HepG2 (cell line): ENCODE measurements around the gene CBFA2T2. TPM values are rescaled to one million over a fixed set of nuclear protein-coding genes. Genes with fewer than 3 reads are reported as not detected.

Experiments used
- IKZF4 ChIP-seq: sonication (generic); formaldehyde crosslinking; IDR thresholded peaks from 2 replicates; pipeline ENCODE4 v1.5.1; 2020; ENCODE audit warnings: borderline replicate concordance, mild to moderate bottlenecking, low read depth, missing genetic modification reagents; ENCODE audit errors: not compliant biosample characterization
- LCORL ChIP-seq, 2 experiments: fragments of 450-650 bp in 1 of 2; sonication (generic) in 1 of 2; formaldehyde crosslinking in 1 of 2; IDR thresholded peaks; 2 replicates each; pipeline versions ENCODE4 v1.5.0 to v1.6.1; 2017 to 2020; ENCODE audit warnings: antibody characterized with exemption in 1 of 2, missing genetic modification reagents in 1 of 2
- NPAS2 ChIP-seq: sonication (generic); formaldehyde crosslinking; IDR thresholded peaks from 2 replicates; pipeline ENCODE4 v1.8.0; 2022; ENCODE audit warnings: mild to moderate bottlenecking, missing genetic modification reagents, borderline replicate concordance
- SIN3A ChIP-seq: IDR thresholded peaks from 2 replicates; pipeline ENCODE4 v1.6.1; 2011; ENCODE audit warnings: low read depth, mild to moderate bottlenecking, control low read depth, low read length, borderline replicate concordance
- SMAD9 ChIP-seq: sonication (generic); formaldehyde crosslinking; IDR thresholded peaks from 2 replicates; pipeline ENCODE4 v1.5.1; 2020; ENCODE audit warnings: mild to moderate bottlenecking, missing genetic modification reagents
- TAF15 ChIP-seq: fragments of 200-400 bp; formaldehyde crosslinking; IDR thresholded peaks from one replicate; pipeline ENCODE4 v1.6.1; 2018; ENCODE audit warnings: mild to moderate bottlenecking, low read depth, low read length; ENCODE audit not compliant: poor library complexity, severe bottlenecking
- TCF7L2 ChIP-seq: IDR thresholded peaks from 2 replicates; pipeline ENCODE4 v1.6.1; 2011; ENCODE audit warnings: mild to moderate bottlenecking, low read depth, low read length, moderate library complexity
- YY1 ChIP-seq: IDR thresholded peaks from 2 replicates; pipeline ENCODE4 v1.6.1; 2011; ENCODE audit warnings: low read length, low read depth, moderate library complexity, mild to moderate bottlenecking; ENCODE audit not compliant: insufficient read depth, insufficient replicate concordance
- ZBTB25 ChIP-seq: IDR thresholded peaks from 2 replicates; pipeline ENCODE4 v1.6.1; 2018; ENCODE audit warnings: missing genetic modification reagents
- ZNF891 ChIP-seq: sonication (generic); formaldehyde crosslinking; IDR thresholded peaks from 2 replicates; pipeline ENCODE4 v1.5.0; 2020; ENCODE audit warnings: mild to moderate bottlenecking, missing genetic modification reagents
- polyA plus RNA-seq, 8 experiments: library from polyadenylated mRNA; depleted of rRNA in 3 of 8; stranded (reverse) in 7 of 8; unstranded in 1 of 8; fragments of >200 nt; fragmentation: Illumina TruSeq in 4 of 8; extraction: Trizol in 4 of 8; gene quantifications; 2 replicates each; pipeline versions ENCODE4 v1.2.1 to v1.2.3, GENCODE V29; 2011 to 2016; ENCODE audit warnings: low read depth in 4 of 8, missing spikeins in 1 of 8, mixed read lengths in 1 of 8; ENCODE audit not compliant: insufficient read depth in 1 of 8
- total RNA-seq, 5 experiments: library from RNA; depleted of rRNA; stranded (reverse); fragments of >200 nt; fragmentation: Illumina TruSeq; extraction: Trizol; gene quantifications; 2 replicates each; pipeline ENCODE4 v1.2.3, GENCODE V29; 2016; ENCODE audit warnings: low read depth in 1 of 5
- TF ChIP-seq, protein P1 (sequence below): sonication (generic); formaldehyde crosslinking; IDR thresholded peaks from 2 replicates; pipeline ENCODE4 v1.4.0; 2020; ENCODE audit warnings: mild to moderate bottlenecking, missing genetic modification reagents
- TF ChIP-seq, protein P2 (sequence below): sonication (generic); formaldehyde crosslinking; IDR thresholded peaks from 2 replicates; pipeline ENCODE4 v1.8.1; 2023; ENCODE audit warnings: mild to moderate bottlenecking, missing genetic modification reagents, borderline replicate concordance
- TF ChIP-seq, protein P3 (sequence below): sonication (generic); formaldehyde crosslinking; IDR thresholded peaks from 2 replicates; pipeline ENCODE4 v1.5.1; 2020; ENCODE audit warnings: missing genetic modification reagents, mild to moderate bottlenecking, borderline replicate concordance
- TF ChIP-seq, protein P4 (sequence below): IDR thresholded peaks from 2 replicates; pipeline ENCODE4 v1.6.1; 2016; ENCODE audit warnings: mild to moderate bottlenecking, missing biosample characterization, missing genetic modification reagents
- TF ChIP-seq, protein P5 (sequence below): sonication (generic); formaldehyde crosslinking; IDR thresholded peaks from 2 replicates; pipeline ENCODE4 v1.4.0; 2020; ENCODE audit warnings: low read depth, mild to moderate bottlenecking, missing genetic modification reagents

Gene CBFA2T2
- total and polyA plus RNA-seq, 2 of the 13 experiments (the other 11 are each of a cell fraction or from before 2014, with no cell fraction given), result 6.3 to 21.2 TPM

DNA sequence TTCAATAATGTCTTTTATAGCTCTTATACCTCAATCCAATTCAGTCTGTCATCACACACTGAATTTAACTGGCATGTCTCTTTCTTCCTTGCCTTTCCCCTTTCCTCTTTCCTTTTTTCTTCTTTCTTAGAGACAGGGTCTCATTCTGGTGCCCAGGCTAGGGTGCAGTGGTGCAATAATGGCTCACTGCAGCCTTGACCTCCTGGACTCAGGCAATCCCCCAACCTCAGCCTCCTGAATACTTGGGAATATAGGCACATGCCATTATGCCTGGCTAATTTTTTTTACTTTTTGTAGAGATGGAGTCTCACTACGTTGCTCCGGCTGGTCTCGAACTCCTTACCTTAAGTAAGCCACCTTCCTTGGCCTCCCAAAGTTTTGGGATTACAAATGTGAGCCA, 65.9 kb downstream of the CBFA2T2 start (continued):
- TF ChIP-seq, protein P1, sequence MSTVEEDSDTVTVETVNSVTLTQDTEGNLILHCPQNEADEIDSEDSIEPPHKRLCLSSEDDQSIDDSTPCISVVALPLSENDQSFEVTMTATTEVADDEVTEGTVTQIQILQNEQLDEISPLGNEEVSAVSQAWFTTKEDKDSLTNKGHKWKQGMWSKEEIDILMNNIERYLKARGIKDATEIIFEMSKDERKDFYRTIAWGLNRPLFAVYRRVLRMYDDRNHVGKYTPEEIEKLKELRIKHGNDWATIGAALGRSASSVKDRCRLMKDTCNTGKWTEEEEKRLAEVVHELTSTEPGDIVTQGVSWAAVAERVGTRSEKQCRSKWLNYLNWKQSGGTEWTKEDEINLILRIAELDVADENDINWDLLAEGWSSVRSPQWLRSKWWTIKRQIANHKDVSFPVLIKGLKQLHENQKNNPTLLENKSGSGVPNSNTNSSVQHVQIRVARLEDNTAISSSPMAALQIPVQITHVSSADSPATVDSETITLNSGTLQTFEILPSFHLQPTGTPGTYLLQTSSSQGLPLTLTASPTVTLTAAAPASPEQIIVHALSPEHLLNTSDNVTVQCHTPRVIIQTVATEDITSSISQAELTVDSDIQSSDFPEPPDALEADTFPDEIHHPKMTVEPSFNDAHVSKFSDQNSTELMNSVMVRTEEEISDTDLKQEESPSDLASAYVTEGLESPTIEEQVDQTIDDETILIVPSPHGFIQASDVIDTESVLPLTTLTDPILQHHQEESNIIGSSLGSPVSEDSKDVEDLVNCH (CRISPR knock-in tag), result no peak
- TF ChIP-seq IKZF4 (CRISPR knock-in tag) (no peak), TAF15 (no peak), TCF7L2 (no peak), LCORL (IDR thresholded peaks at IDR 0.05) (no peak), LCORL (CRISPR knock-in tag; IDR thresholded peaks at IDR 0.05) (0 out of 2 replicates have a peak, but pooled peaks have one; percentile 24), SMAD9 (no peak), NPAS2 (CRISPR knock-in tag) (no peak), YY1 (no peak), ZNF891 (no peak), SIN3A (no peak), ZBTB25 (CRISPR knock-in tag) (no peak)
- TF ChIP-seq, protein P2, sequence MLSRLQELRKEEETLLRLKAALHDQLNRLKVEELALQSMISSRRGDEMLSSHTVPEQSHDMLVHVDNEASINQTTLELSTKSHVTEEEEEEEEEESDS (CRISPR knock-in tag), result no peak
- TF ChIP-seq, protein P3, sequence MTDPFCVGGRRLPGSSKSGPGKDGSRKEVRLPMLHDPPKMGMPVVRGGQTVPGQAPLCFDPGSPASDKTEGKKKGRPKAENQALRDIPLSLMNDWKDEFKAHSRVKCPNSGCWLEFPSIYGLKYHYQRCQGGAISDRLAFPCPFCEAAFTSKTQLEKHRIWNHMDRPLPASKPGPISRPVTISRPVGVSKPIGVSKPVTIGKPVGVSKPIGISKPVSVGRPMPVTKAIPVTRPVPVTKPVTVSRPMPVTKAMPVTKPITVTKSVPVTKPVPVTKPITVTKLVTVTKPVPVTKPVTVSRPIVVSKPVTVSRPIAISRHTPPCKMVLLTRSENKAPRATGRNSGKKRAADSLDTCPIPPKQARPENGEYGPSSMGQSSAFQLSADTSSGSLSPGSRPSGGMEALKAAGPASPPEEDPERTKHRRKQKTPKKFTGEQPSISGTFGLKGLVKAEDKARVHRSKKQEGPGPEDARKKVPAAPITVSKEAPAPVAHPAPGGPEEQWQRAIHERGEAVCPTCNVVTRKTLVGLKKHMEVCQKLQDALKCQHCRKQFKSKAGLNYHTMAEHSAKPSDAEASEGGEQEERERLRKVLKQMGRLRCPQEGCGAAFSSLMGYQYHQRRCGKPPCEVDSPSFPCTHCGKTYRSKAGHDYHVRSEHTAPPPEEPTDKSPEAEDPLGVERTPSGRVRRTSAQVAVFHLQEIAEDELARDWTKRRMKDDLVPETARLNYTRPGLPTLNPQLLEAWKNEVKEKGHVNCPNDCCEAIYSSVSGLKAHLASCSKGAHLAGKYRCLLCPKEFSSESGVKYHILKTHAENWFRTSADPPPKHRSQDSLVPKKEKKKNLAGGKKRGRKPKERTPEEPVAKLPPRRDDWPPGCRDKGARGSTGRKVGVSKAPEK (CRISPR knock-in tag), result no peak
- TF ChIP-seq, protein P4, sequence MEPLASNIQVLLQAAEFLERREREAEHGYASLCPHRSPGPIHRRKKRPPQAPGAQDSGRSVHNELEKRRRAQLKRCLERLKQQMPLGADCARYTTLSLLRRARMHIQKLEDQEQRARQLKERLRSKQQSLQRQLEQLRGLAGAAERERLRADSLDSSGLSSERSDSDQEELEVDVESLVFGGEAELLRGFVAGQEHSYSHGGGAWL (CRISPR knock-in tag), result no peak
- TF ChIP-seq, protein P5, sequence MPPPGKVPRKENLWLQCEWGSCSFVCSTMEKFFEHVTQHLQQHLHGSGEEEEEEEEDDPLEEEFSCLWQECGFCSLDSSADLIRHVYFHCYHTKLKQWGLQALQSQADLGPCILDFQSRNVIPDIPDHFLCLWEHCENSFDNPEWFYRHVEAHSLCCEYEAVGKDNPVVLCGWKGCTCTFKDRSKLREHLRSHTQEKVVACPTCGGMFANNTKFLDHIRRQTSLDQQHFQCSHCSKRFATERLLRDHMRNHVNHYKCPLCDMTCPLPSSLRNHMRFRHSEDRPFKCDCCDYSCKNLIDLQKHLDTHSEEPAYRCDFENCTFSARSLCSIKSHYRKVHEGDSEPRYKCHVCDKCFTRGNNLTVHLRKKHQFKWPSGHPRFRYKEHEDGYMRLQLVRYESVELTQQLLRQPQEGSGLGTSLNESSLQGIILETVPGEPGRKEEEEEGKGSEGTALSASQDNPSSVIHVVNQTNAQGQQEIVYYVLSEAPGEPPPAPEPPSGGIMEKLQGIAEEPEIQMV (CRISPR knock-in tag), result no peak
